DMS79 (cell line): Measurements from ENCODE around the gene EMC10.
"Not testable (repeated sequence)": the region's sequence is repeated elsewhere in the genome, so short reads cannot be mapped to it uniquely, and the experiment has no call there.

Experiments
- DNase-seq: peaks from one replicate; lab custom pipeline; 2025; lab: John Stamatoyannopoulos, UW

Gene EMC10

GRCh38 chr19:50514346-50515167, 38.2 kb downstream of the EMC10 start:
- DNase-seq = peak; percentile 70

GRCh38 chr19:50515168-50515561, 38.9 kb downstream of the EMC10 start:
- DNase-seq = no peak

GRCh38 chr19:50516456-50516855, 40.1 kb downstream of the EMC10 start:
- no peak for DNase-seq

DNA sequence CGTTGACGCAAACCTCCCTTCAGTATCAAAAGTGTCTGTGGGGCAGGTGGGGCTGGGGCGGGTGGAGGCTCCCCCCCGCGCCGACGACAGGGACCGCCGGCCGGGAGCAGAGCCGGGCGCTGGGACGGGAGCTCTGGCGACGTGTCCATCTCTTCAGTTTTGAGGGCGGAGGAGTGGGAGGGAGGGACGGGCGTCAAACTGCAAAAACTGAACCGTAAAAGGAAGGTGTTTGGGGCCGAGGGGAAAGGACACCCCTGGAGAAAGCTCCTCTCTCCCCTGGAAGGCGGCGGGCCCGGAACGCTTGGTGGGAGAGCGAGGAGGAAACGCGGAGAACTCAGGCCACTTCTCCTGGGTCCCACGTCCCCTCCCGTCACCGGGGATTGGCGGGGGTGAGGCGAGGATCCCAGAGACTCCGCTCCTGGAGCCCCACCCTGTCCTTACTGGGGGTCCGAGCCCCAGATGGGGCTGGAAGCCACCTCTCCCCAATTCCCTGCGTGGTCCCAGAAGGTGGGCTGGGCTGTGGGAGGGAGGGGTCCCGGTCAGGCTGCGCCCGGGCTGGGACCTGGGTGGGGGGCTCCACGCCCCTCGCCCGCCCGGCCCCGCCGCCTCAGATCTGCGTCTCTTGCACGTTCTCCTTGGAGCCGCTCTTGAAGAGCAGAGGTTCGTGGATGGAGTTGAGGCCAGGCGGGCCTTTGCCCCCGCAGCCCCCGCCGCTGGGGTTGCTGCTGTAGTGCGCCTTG, 40.8 kb downstream of the EMC10 start:
- DNase-seq = no peak

DNA sequence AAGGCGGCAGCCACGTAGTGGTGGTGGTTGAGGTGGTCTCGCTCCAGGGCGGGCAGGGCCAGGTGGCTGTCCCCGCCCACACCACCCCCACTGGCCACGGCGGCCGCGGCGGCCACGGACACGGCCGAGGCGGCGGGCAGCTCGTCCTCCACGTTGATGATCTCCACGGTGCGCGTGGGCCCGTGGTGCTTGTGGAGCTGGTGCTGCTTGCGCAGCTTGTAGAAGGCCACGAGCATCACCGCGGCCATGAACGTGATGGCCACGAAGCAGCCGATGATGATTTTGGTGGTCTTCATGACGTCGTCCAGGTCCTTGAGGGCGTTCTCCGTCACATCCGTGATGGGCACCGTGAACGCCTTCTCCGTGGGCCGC, 41.4 kb downstream of the EMC10 start:
- DNase-seq = no peak

GRCh38 chr19:50518091-50519005, 42.0 kb downstream of the EMC10 start:
- no peak for DNase-seq

- DNase-seq = no peak
Observed at GRCh38 chr19:50519006-50519575, 42.8 kb downstream of the EMC10 start.

DNA sequence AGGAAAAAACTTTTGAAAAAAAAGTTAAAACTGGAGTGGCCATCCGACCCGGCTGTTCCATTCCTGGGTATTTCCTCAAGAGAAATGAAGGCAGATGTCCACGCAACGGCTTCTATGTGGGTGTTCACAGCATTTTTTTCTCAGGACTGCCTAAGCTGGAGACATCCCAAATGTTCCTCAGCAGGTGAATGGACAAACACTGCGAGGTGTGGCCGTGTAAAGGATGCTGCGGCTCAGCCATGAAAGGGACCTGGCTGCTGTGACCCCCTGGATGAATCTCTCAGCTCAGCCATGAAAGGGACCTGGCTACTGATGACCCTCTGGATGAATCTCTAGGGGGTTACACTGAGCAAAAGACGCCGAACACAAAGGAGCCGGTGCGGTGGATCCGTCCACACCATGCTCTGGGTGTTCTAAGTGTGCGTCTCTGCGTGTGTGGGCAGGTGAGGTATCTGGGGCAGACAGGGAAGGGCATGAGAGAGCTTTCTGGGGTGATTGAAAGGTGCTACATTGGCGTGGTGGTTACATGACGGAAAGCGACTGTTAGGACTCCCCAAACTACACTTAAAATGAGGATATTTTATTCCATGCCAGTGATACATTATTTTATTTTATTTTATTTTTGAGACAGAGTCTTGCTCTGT, 44.6 kb downstream of the EMC10 start:
- no peak for DNase-seq

- no peak for DNase-seq
Observed at GRCh38 chr19:50522881-50523280, 46.6 kb downstream of the EMC10 start.

DNA sequence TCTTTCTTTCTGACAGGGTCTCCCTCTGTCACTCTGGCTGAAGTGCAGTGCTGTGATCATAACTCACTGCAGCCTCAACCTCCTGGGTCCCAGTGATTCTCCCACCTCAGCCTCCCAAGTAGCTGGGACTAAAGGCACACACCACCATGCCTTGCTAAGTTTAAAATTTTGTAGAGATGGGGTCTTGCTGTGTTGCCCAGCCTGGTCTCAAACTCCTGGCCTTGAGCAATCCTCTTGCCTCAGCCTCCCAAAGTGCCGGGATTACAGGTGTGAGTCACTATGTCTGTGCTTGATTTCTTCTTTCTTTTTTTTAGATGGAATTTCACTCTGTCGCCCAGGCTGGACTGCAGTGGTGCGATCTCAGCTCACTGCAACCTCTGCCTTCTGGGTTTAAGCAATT, 51.7 kb downstream of the EMC10 start:
- not testable (repeated sequence) for DNase-seq

DNA sequence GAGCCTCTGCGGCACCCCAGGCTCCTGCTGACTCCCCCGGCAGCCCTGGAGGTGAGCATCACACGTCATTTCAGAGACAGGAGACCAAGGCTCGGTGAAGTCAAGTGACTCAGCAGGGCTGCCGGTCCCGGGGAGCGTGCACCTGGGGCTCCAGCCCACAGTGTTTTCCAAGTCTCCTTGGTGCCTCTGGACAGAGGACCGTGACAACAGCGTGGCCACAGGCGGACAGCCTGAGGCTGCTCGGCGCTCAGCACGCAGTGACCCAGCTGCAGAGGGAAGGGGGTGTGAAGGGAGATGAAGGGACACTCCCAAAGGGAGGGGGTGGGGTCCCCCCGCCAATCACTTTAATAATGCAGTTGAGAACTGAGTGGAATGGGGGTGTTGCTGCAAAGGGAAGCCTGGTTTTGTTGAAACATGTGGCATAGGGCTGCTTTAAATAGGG, 54.9 kb downstream of the EMC10 start:
- no peak for DNase-seq

- no peak for DNase-seq
Observed at GRCh38 chr19:50532952-50533351, 56.6 kb downstream of the EMC10 start.

- no peak for DNase-seq
Observed at GRCh38 chr19:50534478-50534877, 58.2 kb downstream of the EMC10 start.

DNA sequence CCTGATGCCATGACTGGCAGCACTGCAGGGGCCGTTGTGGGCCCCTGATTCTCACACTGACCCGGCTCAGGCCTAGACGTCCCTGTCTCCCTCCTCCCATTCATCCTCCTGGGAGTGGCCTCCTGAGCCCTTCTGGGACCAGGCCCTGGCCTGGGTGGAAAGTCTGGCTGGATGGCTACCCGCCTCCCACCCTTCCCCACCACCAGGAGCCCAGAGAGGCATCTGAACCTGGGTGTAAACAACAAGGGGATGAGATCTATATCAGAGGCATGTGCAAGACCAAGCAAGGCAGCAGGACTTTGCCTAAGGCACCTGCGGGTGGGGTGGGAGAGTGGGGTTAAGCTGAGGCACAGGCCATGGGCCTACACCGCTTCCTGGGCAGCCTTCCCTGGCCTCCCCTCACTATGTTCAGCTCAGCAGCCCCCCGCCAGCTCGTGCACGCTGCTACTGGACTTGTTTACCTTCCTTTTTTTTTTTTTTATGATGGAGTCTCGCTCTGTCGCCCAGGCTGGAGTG, 59.4 kb downstream of the EMC10 start:
- no peak for DNase-seq

GRCh38 chr19:50536662-50537305, 60.5 kb downstream of the EMC10 start:
- no peak for DNase-seq

DNA sequence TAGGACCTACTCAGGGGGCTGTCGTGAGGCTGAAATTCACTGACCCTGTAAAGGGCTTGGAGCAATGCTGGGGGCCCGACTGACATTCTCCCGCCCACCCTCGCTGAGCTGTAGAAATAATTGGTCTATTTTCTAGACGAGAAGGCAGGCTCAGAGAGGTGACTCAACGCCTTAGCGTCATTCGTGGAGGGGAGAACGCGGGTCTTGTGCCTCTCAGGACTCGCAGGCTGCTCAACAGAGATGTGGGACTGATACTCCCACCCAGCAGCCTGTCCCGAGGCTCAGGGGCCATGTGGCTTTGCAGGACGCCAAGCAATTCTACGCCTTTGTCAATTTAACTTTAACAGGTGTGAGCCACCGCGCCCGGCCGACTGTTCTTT, 61.0 kb downstream of the EMC10 start:
- DNase-seq = no peak

- no peak for DNase-seq
Observed at GRCh38 chr19:50537769-50538230, 61.5 kb downstream of the EMC10 start.
